Measurements from ENCODE around the gene ATP1B1.

Gene ATP1B1

GRCh38 chr1:169148472-169149252 lies 42.2 kb downstream of the ATP1B1 start:
- Histone ChIP-seq H3K4me3 (IDR thresholded peaks at IDR 0.05; ENCODE audit: insufficient read depth, low read depth, low read length) (no peak overlapping the region), H3K36me3 (ENCODE audit: insufficient read depth) (no peaks in the 10 kb centered on the region), H3K9ac (no peak overlapping the region), H2AFZ (ENCODE audit: low read depth) (no peak overlapping the region), H3K27me3 (ENCODE audit: insufficient read depth, low read depth) (no peaks in the 10 kb centered on the region), H3K4me1 (ENCODE audit: low read depth, poor library complexity, severe bottlenecking) (peaks cover 6% of the 10 kb centered on the region), H4K20me1 (ENCODE audit: insufficient read depth) (no peaks in the 10 kb centered on the region), H3K4me2 (no peak overlapping the region), H3K79me2 (ENCODE audit: insufficient read depth, low read depth) (no peaks in the 10 kb centered on the region), H3K27ac (no peak overlapping the region)
- no peak for TF ChIP-seq CTCF (conservative IDR thresholded peaks at IDR 0.05; ENCODE audit: low read depth, low read length)

GRCh38 chr1:169149555-169150286 lies 43.2 kb downstream of the ATP1B1 start:
- Histone ChIP-seq H3K4me1 (ENCODE audit: low read depth, poor library complexity, severe bottlenecking) (peaks cover 6% of the 10 kb centered on the region), H3K4me2 (no peak overlapping the region), H3K27me3 (ENCODE audit: insufficient read depth, low read depth) (no peaks in the 10 kb centered on the region), H3K27ac (no peak overlapping the region), H3K79me2 (ENCODE audit: insufficient read depth, low read depth) (no peaks in the 10 kb centered on the region), H3K36me3 (ENCODE audit: insufficient read depth) (no peaks in the 10 kb centered on the region), H4K20me1 (ENCODE audit: insufficient read depth) (no peaks in the 10 kb centered on the region), H3K9ac (no peak overlapping the region), H3K4me3 (IDR thresholded peaks at IDR 0.05; ENCODE audit: insufficient read depth, low read depth, low read length) (no peak overlapping the region), H2AFZ (ENCODE audit: low read depth) (no peak overlapping the region)
- no peak for TF ChIP-seq CTCF (conservative IDR thresholded peaks at IDR 0.05; ENCODE audit: low read depth, low read length)

GRCh38 chr1:169150641-169151337 lies 44.3 kb downstream of the ATP1B1 start:
- no peaks in the 10 kb centered on the region for H3K36me3 ChIP-seq (ENCODE audit: insufficient read depth)
- H3K4me2 ChIP-seq: no peak overlapping the region
- H2AFZ ChIP-seq (ENCODE audit: low read depth): no peak overlapping the region
- H4K20me1 ChIP-seq (ENCODE audit: insufficient read depth): no peaks in the 10 kb centered on the region
- H3K27me3 ChIP-seq (ENCODE audit: insufficient read depth, low read depth): no peaks in the 10 kb centered on the region
- no peak for TF ChIP-seq CTCF (conservative IDR thresholded peaks at IDR 0.05; ENCODE audit: low read depth, low read length)
- no peak overlapping the region for H3K27ac ChIP-seq
- H3K79me2 ChIP-seq (ENCODE audit: insufficient read depth, low read depth): no peaks in the 10 kb centered on the region
- no peak overlapping the region for H3K4me3 ChIP-seq (IDR thresholded peaks at IDR 0.05; ENCODE audit: insufficient read depth, low read depth, low read length)
- H3K9ac ChIP-seq: no peak overlapping the region
- H3K4me1 ChIP-seq (ENCODE audit: low read depth, poor library complexity, severe bottlenecking): peaks cover 6% of the 10 kb centered on the region

DNA sequence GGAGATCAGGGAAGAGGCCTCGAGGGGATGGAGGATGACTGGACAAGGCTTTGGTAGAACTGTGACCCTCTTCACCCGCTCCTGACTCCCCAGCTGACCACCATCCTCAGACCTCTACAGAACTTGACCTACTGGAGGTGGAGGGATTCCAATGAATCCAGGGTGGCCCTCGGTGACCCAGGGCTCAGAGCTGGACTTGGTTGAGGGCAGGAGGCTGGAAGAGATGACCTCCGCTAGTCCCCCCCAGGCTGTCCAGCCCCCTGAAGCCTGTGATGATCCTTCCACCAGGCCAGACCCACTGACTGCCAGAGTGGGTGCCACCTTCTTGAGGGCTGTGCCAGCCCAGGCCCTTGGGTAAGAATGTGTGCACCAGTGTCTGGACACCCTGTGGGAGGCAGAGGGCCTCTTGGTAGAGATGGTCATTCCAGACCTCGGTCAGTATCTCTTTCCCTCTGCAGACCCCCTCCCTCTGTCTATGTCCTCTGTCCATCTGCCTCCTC lies 44.9 kb downstream of the ATP1B1 start:
- Histone ChIP-seq H3K9ac (no peak overlapping the region), H3K4me3 (IDR thresholded peaks at IDR 0.05; ENCODE audit: insufficient read depth, low read depth, low read length) (no peak overlapping the region), H3K27me3 (ENCODE audit: insufficient read depth, low read depth) (no peaks in the 10 kb centered on the region), H3K36me3 (ENCODE audit: insufficient read depth) (no peaks in the 10 kb centered on the region), H3K4me2 (no peak overlapping the region), H3K4me1 (ENCODE audit: low read depth, poor library complexity, severe bottlenecking) (peaks cover 6% of the 10 kb centered on the region), H4K20me1 (ENCODE audit: insufficient read depth) (no peaks in the 10 kb centered on the region), H3K27ac (no peak overlapping the region), H2AFZ (ENCODE audit: low read depth) (no peak overlapping the region), H3K79me2 (ENCODE audit: insufficient read depth, low read depth) (no peaks in the 10 kb centered on the region)
- TF ChIP-seq CTCF (conservative IDR thresholded peaks at IDR 0.05; ENCODE audit: low read depth, low read length): no peak
